Middle frontal gyrus (tissue), 1 donor: ENCODE data around the gene CFC1.
"Not testable (repeated sequence)": the region's sequence is repeated elsewhere in the genome, so short reads cannot be mapped to it uniquely, and the experiment has no call there.

ENCODE experiments used
- DNase-seq: peaks from one replicate; pipeline ENCODE4 v3.0.0-alpha.2; 2015; ENCODE audit warnings: low spot score; ENCODE audit errors: extremely low spot score

The CFC1 gene

DNA sequence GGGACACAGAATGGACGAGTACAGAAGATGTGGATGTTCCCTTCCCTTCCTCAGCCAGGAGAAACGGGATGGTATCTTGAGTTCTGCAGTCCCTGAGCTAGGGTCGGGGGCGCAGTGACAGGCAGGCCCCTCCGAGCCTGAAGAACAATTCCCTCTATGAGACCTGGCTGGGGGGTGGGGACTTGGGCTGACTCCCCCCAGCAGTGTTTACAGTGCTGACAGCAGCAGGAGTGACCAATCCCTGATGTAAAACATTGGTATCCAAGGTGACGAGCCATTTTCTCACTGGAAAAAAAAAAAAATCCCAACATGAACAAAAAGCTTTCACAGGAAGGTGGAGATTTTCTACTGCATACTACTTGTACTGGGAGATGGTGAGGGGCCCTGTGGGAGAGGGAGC, at the start of gene CFC1:
CFC1 (minus strand) TSS at position 183 of the 400 bp plus-strand sequence. CDS start 288 bp downstream, outside the sequence.
- not testable (repeated sequence) for DNase-seq

DNA sequence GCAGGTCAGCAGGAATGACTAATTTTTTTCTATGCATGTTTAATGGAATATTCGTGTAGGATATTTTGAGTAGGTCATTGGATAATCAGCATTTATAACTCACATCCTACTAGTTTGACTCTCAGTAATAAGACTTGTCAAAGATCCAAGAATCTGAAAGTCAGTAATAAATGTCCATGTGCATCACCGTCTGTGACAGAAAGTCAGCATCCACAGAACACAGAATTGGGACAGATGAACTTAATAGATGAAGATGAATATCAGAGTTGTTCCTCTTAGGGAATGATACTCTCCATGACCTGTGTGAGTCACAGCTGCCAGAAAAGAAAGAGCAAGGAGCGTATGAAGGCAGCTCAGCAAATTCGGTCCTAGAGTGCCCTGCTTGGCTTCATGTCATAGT, 42.3 kb upstream of the CFC1 start:
- DNase-seq: not testable (repeated sequence)

DNA sequence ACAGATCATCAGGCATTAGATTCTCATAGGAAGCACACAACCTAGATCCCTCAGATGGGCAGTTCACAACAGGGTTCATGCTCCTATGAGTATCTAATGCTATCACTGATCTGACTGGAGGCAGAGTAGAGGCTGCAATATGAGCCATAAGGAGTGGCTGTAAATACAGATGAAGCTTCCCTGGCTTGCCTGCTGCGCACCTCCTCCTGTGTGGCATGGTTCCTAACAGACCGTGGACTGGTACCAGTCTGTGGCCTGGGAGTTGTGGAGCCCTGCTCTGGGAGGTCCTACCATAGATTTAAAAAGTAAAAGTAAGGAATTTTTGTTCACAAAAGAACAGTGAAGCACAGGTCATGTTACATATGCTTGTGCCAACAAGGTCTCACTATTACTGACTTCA, 39.6 kb upstream of the CFC1 start:
- not testable (repeated sequence) for DNase-seq

DNA sequence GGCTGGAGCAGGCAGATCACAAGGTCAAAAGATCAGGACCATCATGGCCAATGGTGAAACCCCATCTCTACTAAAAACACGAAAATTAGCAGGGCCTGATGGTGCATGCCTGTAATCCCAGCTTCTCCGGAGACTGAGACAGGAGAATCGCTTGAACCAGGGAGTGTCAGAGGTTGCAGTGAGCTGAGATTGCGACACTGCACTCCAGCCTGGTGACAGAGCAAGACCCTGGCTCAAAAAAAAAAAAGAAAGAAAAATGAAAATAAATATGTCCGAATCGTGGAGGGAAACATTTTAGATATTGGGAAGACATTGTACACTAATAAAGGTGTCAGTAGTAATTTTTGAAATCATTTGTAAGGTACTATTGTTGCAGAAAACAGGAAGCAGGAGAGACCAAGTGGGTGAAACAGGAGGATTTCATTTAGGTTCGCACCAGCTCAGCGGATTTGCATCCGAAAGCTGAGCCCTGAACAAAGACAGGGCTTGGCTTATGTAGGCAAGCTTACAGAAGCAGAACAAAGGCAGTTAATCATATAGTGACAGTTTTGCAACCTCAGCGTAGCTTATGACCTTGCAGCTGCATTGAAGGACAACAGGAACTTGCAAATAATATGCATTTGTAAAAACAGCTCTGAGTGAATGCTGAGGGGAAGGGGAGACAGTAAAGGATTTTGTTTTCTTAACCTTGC, 29.6 kb upstream of the CFC1 start:
- DNase-seq: not testable (repeated sequence)

DNA sequence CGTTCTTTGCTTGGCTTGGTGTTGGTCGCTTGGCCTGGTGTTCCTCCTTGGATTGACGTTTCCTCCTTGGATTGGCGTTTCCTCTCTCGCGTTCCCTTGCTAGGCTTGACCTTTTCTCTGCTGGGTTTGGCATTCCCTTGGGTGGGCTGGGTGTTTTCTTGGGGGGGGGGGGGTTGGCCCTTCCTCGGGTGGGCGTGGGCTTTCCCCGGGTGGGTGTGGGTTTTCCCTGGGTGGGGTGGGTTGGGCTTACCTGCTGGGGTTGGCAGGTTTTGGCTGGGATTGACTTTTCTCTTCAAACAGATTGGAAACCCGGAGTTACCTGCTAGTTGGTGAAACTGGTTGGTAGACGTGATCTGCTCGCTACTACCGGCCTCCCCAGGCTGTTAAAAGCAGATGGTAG, 11.8 kb upstream of the CFC1 start, which contains the start of gene POTEJ:
POTEJ (plus strand) TSS at position 301 of the 400 bp plus-strand sequence; CDS start at position 394, 93 bp downstream.
- not testable (repeated sequence) for DNase-seq

DNA sequence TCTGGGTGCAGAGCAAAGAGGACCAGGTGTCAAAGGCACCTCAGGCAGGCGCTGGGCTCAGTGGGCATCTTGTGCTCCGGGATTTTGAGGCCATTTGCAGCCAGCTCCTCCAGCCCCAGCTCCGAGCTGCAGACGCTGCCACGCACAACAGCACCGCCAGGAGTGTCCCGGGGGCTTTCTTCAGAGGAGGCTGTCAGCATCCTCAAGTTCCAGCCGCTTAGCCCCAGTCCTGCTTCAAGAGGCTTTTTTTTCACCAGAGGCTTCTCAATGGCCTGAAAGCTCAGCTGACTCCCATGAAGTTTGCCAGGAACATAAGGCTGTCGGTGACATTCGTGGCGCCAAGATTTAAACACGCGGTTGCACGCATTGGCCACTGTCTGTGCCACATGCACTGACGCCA, 11.1 kb upstream of the CFC1 start:
- not testable (repeated sequence) for DNase-seq

DNA sequence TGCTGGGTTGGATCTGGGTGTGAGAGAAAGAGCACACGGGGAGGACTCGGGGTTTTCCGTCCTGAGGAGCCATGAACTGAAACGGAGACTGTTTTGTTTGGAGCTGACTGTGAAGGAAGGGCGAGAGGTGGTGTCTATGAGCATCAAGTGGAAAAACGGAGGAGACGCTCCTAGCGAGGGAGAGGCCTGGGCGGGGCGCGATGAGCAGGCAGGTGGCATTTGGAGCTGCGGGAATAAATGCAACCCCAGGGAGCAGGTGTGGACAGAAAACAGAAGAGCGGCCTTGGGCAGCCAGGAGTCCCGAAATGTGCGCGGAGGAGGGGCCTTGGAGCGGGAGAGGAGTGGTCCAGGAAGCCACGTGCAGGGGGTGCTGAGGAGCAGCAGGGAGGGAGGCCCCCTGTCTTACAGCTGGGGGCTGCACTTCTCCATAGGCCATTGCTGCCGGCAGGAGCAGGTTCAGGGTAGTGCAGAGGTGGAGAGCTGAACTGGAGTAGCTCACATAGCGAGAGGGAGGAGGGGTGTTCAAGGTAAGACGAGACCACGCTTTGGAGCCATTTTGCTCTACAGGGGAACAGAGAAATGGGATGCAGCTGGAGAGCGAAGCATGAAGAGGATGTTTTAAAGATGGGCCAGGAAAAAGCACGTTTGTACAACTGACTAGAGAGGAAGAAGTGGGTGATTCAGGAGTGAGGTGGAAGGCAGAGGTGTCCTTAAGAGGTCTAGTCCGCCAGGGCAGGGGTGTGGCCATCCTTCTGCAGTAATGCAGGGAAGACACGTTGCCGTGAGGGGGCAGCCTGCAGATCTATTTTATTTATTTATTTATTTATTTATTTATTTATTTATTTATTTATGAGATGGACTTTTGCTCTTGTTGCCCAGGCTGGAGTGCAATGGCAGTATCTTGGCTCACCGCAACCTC, 9.9 kb upstream of the CFC1 start:
- not testable (repeated sequence) for DNase-seq

DNA sequence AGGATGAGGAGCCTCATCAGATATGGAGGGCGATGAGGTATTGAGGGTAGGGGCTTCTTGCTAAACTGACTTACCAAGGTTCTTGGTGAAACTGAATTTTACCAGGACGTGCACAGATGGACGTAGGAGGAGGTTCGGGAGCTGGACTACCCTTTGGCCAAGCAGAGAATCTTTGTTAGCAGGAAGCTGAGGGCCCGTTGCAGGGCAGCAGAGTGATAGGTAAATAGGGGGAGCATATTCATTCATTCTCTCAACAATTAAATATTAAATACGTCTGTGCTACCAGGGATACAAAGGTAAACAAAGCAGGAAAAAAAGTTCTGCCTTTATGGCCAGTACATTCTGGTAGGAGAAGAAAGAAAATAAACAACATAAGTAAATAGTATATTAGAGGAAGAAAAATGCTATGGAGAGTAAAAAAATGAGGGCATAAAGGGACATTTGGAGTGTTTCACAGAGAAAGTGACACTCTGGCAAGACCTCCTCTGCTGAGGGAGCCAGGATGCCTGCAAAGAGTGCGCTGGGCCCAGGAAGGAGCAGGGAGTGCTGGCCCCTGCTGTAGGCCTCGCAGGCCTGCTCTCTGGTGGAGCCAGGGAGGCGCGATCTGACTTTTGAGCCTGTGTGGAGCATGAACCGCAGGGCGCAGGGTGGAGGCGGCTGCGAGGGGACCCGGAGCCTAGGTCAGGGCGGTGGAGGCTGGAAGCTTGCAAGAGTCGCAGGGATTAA, 9.1 kb upstream of the CFC1 start:
- not testable (repeated sequence) for DNase-seq

DNA sequence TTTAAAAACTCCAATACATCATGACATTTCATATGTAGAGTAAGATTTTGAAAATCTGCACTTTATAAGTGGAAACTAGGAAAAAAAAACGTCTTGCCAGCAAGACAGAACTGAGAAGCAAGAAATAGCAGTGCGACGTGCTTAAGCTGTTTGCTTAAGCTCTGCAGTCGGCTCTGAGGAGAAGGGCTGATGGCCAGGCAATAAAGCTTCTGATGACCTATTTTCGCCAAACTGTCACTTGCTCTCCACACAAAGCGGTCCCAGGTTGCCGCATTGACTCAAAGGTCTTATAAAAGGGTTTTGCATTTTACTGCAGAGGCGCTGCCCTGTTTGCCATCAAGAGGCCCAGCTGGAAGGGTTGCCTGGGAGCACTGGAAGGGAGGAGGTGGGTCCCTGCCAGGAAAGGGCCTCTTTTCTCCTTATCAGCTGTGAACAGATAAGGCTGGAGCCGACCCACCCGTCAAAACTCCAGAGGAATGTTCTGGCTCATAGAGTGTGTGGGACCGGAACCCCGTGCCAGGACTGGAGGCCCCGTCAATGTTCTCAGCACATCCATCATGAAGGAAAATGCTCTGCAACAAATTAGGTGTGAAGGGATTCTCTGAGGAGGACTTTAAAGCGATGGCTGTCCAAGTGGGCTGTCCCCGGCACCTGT, 2.4 kb upstream of the CFC1 start:
- DNase-seq: not testable (repeated sequence)

DNA sequence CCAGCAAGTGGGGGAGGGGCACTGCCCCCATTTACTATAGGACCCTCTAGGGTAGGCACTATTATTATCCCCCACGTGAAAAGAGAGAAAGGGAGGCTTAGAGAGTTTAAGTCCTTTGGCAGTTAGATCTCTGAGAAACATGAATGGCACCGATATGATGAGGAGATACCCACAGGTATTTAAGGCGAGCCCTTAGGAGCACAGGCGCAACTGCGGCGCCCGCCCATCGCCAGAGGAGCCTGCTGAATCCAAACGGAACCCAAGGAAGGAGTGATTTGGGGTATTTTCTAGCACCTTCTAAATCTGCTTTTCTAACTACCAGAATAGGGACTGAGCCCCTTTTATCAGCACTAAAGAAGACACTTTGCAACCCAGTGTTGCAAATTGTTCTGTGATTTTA, 551 bp upstream of the CFC1 start:
- not testable (repeated sequence) for DNase-seq

DNA sequence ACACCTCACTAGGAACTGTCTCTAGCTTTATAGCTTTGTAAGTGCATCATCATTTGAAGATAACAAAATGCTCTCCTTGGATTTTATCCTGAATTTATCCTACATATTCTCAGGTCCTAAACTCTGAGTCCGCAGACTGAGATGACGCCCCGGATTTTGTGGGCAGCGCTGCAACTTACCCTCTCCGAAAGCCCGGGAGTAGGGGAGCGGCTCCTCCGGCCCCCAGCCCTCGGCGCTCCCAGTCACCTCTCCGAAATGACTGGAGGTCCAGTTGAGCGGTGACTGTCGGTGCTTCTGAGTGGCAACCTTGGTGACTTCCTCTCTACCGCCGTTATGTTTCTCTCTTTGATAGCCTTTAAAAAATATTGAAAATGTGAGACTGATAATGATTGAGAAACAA, 912 bp downstream of the CFC1 start:
- not testable (repeated sequence) for DNase-seq

DNA sequence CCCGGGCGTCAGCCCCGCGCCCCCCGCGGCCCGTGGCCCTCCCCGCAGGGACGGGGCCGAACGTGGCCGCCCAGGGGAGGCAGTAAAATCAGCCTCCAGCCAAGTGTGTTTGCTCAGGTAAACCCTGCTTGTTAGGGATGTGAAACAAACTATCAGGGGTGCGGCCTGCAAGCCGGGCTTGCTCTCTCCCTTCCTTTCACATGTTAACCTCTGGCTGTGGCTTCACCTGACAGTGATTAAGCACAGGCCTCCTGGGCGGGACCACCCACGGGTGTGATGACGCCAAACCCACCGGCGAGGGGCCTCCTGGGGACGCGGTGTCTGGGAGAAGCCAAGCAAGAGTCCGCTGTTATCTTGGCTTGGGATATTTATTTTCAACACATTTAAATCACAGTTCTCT, 1.4 kb downstream of the CFC1 start:
- DNase-seq: not testable (repeated sequence)

DNA sequence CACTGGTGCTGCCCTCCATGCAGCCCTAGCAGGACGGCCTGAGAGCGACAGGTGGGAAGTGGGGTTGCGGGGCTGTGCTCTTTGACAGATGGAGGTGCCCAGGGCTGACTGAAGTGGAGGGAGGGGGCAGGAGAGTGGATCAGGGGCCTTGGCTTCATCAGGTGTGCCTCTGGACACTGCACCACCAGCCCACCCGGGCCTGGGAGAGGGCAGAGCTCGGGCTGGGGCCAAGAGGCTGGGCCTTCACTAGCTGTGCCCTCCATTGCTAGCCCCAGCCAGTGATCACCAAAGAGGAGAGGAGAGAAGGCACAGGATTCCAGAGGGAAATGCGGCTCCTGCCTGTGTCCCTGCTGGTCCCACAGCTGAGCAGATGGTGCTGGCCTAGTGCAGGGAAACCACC, 2.6 kb downstream of the CFC1 start:
- not testable (repeated sequence) for DNase-seq

DNA sequence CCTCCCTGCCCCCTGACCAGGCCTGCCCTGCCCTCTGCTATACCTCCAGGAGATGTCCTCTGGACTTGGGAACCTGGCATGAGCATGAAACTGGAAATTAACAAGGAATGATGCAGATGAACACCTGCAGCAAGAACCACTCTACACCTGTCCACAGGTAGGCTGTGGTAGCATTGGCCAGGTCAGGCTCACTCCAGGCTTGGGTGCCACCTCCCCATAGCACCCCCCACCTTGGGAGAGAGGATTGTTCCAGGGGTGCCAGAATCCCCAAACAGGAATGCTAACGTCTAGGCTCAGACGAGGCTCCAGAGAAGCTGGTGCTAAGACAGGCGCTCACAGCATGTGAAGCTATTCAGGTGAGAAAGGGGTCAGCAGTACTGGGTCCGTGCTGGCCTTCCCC, 5.4 kb downstream of the CFC1 start:
- DNase-seq: not testable (repeated sequence)

DNA sequence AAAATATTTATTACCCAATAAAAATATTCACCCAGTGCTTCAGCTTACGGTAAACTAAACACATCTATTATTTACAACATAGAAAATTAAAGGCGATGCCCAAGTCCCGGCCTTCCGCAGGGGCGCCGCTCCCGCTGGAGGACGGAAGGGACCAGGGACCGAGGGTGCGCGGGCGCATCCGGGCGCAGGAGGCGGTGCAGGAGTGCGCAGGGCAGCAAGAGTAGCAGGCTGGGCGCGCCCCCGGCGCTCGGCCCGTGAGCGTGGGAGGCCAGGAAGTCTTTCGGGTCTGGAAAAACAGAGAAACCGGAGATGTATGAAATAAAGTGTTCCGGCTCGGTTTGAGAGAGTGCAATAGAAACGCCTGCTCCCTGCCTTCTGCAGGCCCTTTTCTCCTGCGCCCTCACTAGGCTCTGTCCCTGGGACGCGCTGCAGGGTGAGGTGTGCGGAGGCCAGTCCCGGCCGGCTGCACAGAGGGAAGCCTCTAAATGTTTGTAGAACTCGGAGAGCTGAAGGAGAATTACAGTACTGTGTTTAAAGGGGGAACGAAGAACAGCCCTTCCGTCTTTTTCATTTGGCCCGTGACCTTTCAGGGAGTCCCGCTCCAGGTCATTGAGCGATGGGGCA, 6.5 kb downstream of the CFC1 start:
- DNase-seq: not testable (repeated sequence)

DNA sequence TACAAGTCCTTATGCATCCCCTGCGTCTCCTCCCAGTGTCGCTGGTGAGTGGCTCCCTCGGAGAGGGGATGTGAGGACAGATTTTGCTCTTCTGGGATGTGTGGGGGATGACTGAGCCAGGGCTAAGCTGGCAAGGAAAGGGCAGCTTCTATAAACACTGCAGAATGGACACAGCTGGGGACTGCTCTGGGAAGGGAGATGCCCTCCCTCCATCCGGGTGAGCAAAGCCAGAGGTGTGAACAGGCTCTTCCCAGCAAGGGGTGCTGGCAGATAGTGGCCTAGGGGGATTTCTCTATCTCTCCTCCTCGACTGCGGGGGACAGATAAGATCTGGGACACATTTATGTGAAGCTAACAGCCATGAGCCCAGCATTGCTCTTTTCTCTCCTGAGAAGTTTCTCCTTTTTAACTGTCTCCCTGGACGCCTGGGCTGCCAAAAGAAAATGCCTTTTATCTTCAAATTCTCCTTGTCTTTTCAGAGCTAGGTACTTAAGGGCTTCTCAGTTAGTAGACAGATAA, 8.5 kb downstream of the CFC1 start:
- not testable (repeated sequence) for DNase-seq

DNA sequence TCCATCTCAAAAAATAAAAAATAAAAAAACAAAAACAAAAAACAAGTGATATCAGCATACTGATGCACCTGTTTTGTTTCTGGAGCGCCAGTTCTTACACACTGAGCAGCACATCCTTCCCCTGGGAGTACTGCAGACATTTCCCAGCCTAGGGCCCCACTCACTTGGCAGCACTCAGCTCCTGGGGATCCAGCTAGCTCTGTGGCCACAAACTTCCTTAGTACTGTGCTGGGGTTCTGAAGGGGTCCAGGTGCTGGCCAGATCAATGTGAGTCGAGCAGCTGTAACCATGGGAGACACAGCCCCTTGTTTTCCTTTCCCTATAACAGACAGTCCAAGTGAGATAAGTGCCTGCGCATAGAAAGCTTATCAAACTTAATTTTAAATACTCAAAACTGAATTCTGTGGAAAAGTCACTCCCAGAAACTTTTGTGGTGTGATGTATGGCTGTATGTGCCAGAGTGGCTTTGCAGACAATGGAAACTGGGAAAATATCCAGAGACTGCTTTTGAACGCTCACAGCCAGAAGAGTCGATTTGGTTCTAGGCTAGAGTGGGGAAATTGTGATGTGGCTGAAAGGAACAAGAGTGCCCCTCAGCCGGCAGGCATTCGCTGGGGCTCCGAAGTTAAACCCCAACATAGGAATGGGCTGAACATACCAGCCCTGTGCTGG, 9.1 kb downstream of the CFC1 start:
- DNase-seq: not testable (repeated sequence)

DNA sequence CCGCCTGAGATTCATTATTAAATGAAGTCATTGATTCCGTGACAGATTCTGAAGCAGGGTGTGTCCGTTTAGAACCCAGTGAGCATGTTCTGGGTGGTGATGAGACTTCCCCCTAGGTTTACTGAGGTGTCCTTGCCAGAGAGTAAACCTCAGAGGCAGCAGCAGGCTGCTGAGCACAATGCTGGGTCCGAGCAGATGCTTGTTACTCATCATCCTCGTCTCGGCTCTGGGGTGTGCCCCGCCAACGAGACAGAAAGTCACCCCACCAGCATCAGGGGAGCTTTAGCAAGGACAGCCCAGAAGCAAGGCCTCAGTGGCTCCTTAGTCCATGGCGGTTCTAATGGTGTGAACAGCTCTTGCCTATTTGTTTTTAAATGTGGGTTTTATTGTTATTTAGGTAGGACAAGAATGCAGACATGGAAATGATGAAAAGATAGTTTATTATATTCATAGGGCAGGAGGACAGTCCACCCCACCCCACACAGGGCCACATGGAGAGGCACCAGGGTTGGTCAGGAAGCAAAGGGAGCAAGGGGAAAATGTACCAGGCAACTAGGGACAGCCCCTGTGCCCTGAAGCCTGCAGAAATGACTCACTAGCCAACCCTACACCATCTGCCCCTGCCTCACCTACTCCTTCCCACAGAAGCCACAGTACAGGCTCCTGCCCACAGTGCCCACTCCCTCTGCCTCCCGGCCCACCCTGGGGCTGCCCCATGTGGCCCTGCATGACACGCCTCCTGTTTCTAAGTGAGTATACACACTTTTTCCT, 10.5 kb downstream of the CFC1 start:
- DNase-seq: not testable (repeated sequence)

DNA sequence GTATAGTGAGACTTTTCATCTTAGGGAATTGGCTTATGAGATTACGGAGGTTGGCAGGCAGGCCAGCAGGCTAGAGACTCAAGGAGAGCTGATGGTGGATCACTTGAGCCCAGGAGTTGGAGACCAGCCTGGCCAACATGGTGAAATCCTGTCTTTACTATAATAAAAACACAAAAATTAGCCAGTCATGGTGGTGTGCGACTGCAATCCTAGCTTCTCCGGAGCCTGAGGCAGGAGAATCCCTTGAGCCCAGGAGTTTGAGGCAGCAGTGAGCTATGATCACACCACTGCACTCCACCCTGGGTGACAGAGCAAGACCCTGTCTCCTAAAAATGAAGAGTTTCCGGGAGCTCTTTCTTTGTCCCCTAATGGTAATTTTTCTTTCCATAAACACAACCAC, 14.6 kb downstream of the CFC1 start:
- DNase-seq: not testable (repeated sequence)
